Omental fat pad (tissue), 4 donors: ENCODE data around the gene IFT20. TPM values are rescaled to one million over a fixed set of nuclear protein-coding genes. Genes with fewer than 3 reads are reported as not detected.

Source experiments
- ATAC-seq: fragments of 150-250 bp; one replicate; pipeline ENCODE4 v1.9.1; 2016; ENCODE audit warnings: mild to moderate bottlenecking, moderate library complexity; ENCODE audit not compliant: low FRiP score
- DNase-seq: peaks from one replicate; pipeline ENCODE4 v3.0.0-alpha.2; 2019; ENCODE audit warnings: low spot score
- CTCF ChIP-seq, 3 donors: fragments of 450-650 bp; IDR thresholded peaks; one replicate each; pipeline ENCODE4 v1.5.1; 2016 to 2017; ENCODE audit warnings: antibody characterized with exemption in 3 of 3, mild to moderate bottlenecking in 3 of 3, moderate library complexity in 2 of 3
- total RNA-seq, 4 donors: library from RNA; depleted of rRNA; stranded (reverse); fragments of >200 nt; gene quantifications; one replicate each; pipeline ENCODE4 v1.1.0, GENCODE V29; 2016

The IFT20 gene
- total RNA-seq, 4 donors from 2014 or later, result 28.8 to 36.0 (median 35.0) TPM

DNA sequence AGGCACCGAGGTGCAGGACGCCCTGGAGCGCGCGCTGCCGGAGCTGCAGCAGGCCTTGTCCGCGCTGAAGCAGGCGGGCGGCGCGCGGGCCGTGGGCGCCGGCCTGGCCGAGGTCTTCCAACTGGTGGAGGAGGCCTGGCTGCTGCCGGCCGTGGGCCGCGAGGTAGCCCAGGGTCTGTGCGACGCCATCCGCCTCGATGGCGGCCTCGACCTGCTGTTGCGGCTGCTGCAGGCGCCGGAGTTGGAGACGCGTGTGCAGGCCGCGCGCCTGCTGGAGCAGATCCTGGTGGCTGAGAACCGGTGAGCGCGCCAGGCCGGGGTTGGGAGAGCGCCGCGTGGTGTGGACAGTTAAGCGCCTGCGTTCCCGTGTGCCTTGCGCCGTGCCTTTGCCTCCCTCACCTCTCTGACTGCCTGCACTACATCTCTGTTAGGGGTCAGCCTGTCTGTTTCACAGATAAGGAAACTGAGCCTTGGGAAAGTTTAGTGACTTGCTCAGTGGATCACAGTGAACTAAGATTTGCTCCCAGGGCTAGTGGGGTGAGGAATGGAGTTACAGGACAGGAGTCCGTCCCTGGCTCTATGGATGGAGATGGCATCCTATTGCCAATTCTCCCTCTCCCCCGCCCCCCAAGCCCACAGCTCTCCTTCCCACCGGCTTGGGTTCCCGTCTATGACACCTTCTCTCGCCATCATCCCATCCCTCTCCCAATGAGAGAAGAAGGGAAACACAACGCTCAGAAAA is 37.1 kb upstream of the IFT20 start:
- ATAC-seq (no peak), DNase-seq (no peak)

DNA sequence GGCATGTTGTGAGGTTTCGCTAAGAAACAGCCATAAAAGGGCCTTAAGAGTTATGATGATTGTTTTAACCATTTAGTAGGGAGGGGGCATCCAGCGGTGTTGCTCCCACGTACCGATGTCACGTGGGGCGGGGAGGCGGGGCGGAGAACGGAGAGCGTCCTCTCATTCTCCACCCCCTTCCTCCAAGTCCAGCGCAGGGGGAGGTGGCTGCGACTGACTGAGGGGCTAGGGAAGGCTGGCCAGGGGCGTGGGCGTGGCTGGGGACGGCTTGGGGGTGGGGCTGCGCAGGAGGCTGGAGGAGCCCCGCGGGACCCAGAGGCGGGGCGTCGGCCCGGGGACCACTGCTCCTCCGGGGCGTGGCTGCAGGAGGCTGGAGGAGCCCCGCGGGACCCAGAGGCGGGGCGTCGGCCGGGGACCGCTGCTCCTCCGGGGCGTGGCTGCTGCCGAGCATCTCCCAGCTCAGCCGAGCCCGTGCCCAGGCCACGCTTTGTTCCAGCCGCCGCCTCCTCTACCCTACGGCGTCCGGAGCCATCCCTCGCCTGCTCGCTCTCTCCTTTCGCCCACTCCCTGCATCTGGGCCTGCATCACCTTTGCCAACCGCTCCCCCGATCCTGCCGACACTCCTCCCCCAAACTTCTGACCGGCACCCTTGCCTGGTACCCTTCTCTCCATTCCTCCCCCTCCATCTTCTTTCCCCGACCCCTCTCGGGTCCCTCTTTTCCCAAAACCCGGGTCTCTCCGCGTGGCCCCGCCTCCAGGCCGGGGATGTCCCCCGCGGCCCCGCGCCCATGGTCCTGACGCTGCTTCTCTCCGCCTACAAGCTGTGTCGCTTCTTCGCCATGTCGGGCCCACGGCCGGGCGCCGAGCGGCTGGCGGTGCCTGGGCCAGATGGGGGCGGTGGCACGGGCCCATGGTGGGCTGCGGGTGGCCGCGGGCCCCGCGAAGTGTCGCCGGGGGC is 36.3 kb upstream of the IFT20 start, which contains the start of gene SARM1:
Gene SARM1 (plus strand): TSS at position 450 of the 958 bp plus-strand sequence. CDS start 339 bp downstream, at position 789.
- DNase-seq (peak; percentile 61), ATAC-seq (peak; percentile 82)
- TF ChIP-seq CTCF (IDR thresholded peaks at IDR 0.05), result no peak

More for the DNA sequence above, 37.1 kb upstream of the IFT20 start:
- no peak for TF ChIP-seq CTCF (IDR thresholded peaks at IDR 0.05)

DNA sequence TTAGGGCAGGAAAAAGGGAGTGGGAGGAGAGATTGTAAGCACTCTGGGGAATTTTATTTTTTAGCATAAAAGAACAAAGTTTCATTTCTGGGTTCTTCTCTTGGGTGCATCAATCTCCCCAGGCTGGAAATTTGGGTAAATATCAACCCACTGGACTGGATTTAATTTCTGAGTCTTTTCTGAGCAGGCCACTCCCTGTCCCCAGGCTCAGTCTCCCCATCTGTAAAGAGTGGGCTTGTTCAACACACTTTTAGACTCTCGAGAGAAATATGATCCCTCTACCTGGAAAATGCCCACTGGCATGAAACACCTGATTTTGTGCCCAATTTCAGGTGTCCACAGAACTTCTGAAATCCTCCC is 35.5 kb upstream of the IFT20 start:
- ATAC-seq (no peak), DNase-seq (no peak)
- TF ChIP-seq CTCF (IDR thresholded peaks at IDR 0.05), result no peak

GRCh38 chr17:28370035-28370743 is 34.9 kb upstream of the IFT20 start, which contains the start of gene VTN:
TSS of gene VTN (minus strand) at chr17:28370307. CDS start at chr17:28370203, 104 bp downstream.
- no peak for TF ChIP-seq CTCF (IDR thresholded peaks at IDR 0.05)
- DNase-seq (no peak), ATAC-seq (peak; percentile 77)

GRCh38 chr17:28369684-28370034 is 34.4 kb upstream of the IFT20 start:
- DNase-seq (no peak), ATAC-seq (no peak)
- no peak for TF ChIP-seq CTCF (IDR thresholded peaks at IDR 0.05)

- no peak for ATAC-seq
Observed at GRCh38 chr17:28368915-28369683, 33.8 kb upstream of the IFT20 start.

More at GRCh38 chr17:28368915-28369683, 33.8 kb upstream of the IFT20 start:
- no peak for DNase-seq
- no peak for TF ChIP-seq CTCF (IDR thresholded peaks at IDR 0.05)
